Measurements from ENCODE around the gene UACA.

DNA sequence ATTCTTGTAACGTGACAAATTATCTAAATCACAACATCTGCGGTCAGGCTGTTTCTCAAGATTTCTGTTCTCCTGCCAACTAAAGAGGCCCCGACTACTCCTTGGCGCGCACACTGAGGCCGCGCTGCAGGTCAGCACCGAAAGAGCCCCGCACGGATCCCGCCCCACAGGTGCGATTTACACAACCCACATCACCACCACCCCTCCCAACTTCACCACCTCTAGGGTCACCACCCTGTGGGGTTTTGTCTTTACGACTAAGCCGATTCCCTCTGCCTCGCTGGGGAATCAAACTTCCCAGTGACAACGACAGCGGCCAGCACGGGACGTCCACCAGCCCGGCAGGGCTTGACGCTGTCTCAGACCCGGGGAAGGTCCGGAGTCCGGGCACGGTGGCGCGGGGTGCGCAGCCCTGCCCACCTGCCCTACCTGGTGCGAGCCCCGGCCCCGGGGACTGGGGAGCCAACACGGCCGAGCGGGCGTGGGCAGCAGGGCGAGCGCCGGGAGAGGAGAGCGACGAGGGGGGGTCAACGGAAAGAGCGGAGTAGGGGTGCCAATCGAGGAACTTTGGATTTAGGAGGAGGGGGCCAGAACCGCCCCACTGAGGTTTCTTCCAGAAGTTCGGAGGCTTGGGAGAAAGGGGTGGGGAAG lies 764 bp downstream of the UACA start:
- TF ChIP-seq EZH2 (IDR thresholded peaks at IDR 0.05) (no peak), POLR2AphosphoS5 (IDR thresholded peaks at IDR 0.05; ENCODE audit: borderline replicate concordance, low read depth, low read length) (no peak), FOXP2 (optimal IDR thresholded peaks at IDR 0.05; ENCODE audit: control extremely low read depth, extremely low read length, insufficient read depth) (no peak)

Measured in SK-N-MC (cell line).